Omental fat pad (tissue), 4 donors: ENCODE measurements around the gene PRR18. TPM values are rescaled to one million over a fixed set of nuclear protein-coding genes. Genes with fewer than 3 reads are reported as not detected.

Experiments
- ATAC-seq: fragments of 150-250 bp; one replicate; pipeline ENCODE4 v1.9.1; 2016; ENCODE audit warnings: mild to moderate bottlenecking, moderate library complexity; ENCODE audit not compliant: low FRiP score
- DNase-seq: peaks from one replicate; pipeline ENCODE4 v3.0.0-alpha.2; 2019; ENCODE audit warnings: low spot score
- CTCF ChIP-seq, 3 donors: fragments of 450-650 bp; IDR thresholded peaks; one replicate each; pipeline ENCODE4 v1.5.1; 2016 to 2017; ENCODE audit warnings: antibody characterized with exemption in 3 of 3, mild to moderate bottlenecking in 3 of 3, moderate library complexity in 2 of 3
- total RNA-seq, 4 donors: library from RNA; depleted of rRNA; stranded (reverse); fragments of >200 nt; gene quantifications; one replicate each; pipeline ENCODE4 v1.1.0, GENCODE V29; 2016

The PRR18 gene
- total RNA-seq, 4 donors from 2014 or later, result 0.37 to 0.63 (median 0.38) TPM; not detected in 1

DNA sequence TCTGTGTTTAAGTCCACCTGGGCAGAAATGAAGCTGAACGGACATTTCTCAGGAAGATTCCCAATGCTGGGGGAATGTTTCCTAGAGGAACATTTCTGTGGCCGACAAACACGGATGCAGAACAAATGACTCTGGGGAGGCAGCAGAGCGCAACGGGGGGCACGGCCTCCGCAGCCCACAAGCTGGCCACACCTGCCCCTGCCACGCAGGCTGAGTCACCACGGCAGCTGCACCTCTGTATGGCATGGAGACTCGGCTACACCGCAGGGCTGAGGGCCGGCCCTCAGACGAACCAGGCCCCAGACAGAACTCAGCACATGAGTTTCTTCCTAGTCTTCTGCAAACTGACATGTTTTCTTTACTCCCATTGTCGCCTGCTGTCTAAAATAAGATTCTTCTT is 10.0 kb upstream of the PRR18 start:
- no peak for TF ChIP-seq CTCF (IDR thresholded peaks at IDR 0.05)
- ATAC-seq (no peak), DNase-seq (no peak)

DNA sequence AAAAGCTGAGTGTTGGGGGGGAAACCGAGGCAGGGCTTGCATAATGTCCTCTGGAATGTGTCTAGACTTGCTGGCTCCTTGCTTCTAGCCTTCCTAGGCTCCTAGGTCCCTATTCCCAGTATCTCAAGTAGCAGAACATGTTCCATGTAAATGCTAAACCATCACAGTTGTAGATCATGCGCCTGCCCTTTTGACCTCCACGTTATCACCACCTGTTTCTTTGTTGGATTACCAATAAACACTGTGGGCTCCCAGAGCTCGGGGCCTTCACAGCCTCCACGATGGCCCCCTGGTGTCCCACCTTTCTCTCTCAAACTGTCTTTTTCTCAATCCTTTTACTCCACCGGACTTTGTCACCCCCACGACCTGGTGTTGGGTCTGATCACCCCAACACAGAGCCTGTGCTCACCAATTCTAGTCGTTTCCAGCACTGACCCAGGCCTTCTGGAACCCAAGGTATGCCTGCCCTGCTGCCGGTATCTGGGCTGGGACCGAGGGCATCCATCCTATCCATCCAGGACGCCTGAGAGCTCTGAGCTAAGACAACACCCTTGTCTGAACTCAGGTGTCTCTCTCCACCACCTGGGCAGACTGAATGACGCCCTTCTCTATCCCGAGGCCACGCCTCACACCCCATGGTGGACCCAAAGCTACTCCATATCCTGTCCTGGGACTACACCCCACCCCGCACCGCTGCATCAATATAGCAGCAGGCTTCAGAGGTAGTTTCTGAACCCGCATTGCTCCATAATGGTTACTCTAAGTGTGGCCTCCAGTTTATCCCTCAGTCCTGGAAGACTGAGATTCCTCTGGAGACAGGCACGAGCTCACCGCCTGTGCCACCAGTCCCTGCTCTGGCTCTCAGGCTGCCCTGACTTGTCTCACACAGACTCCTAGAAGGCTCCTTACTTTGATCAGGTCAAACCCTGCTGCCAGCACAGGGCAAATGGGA is 9.3 kb upstream of the PRR18 start:
- no peak for ATAC-seq

DNA sequence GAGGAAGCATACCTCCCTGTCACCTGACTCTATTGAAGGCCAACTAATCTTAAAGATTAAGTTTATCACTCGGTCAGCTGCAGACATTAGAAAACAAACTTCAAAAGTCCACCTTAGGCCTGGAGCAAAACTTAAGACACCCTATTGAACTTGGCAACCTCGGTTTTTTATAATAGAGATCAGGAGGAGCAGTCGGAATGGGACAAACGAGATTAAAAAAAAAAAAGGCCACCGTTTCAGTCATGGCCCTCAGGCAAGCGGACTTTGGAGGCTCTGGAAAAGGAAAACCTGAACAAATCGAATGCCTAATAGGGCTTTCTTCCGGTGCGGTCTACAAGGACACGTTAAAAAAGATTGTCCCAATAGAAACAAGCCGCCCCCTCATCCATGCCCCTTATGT is 7.2 kb upstream of the PRR18 start:
- DNase-seq (no peak), ATAC-seq (no peak)
- TF ChIP-seq CTCF (IDR thresholded peaks at IDR 0.05), result no peak

More for the DNA sequence above, 9.3 kb upstream of the PRR18 start:
- TF ChIP-seq CTCF (IDR thresholded peaks at IDR 0.05), result no peak
- no peak for DNase-seq

- no peak for ATAC-seq
- DNase-seq, result no peak
- no peak for TF ChIP-seq CTCF (IDR thresholded peaks at IDR 0.05)
These were observed 6.3 kb upstream of the PRR18 start for GRCh38 chr6:166314454-166314853.

- DNase-seq, result no peak
- TF ChIP-seq CTCF (IDR thresholded peaks at IDR 0.05), result no peak
- no peak for ATAC-seq
These were observed 5.3 kb upstream of the PRR18 start for GRCh38 chr6:166313255-166314070.

- no peak for DNase-seq
- no peak for ATAC-seq
- TF ChIP-seq CTCF (IDR thresholded peaks at IDR 0.05), result no peak
These were observed 4.6 kb upstream of the PRR18 start for GRCh38 chr6:166312832-166313231.
